Embryonic facial prominence (tissue), 1 donor: ENCODE results near the gene HMGN1.

Experiments used
- DNase-seq: peaks from one replicate; pipeline ENCODE4 v3.0.0-alpha.2; 2016; ENCODE audit errors: extremely low spot score

The HMGN1 gene

GRCh38 chr21:39332175-39332574 lies 16.7 kb downstream of the HMGN1 start:
- DNase-seq = no peak

DNA sequence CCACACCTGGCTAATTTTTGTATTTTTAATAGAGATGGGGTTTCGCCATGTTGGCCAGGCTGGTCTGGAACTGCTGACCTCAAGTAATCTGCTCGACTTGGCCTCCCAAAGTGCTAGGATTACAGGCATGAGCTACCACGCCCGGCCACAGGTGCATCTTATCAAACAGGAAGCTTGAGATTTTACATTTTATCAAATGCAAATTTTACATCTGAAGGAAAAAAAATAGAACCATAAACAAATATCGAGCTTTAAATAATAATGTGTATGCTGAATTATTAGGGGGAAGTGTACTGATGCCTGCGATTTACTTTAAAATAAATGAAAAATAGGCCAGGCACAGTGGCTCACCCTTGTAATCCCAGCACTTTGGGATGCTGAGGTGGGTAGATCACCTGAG lies 18.9 kb downstream of the HMGN1 start:
- DNase-seq = no peak

- DNase-seq = no peak
These were observed 21.2 kb downstream of the HMGN1 start for GRCh38 chr21:39327727-39328126.

GRCh38 chr21:39326607-39327307 lies 22.1 kb downstream of the HMGN1 start:
- no peak for DNase-seq

DNA sequence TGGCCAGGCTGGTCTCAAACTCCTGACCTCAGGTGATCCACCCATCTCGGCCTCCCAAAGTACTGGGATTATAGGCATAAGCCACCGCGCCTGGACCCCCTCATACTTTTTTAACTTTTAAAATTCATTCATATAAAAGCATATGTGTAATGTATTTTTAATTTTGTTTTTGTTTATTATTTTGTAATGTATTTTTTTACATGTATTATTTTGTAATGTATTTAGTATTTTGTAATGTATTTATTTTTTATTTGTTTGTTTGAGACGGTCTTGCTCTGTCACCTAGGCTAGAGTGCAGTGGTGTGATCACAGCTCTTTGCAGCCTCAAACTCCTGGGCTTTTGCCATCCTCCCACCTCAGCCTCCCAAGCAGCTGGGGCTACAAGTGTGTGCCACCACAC lies 23.4 kb downstream of the HMGN1 start:
- no peak for DNase-seq

DNA sequence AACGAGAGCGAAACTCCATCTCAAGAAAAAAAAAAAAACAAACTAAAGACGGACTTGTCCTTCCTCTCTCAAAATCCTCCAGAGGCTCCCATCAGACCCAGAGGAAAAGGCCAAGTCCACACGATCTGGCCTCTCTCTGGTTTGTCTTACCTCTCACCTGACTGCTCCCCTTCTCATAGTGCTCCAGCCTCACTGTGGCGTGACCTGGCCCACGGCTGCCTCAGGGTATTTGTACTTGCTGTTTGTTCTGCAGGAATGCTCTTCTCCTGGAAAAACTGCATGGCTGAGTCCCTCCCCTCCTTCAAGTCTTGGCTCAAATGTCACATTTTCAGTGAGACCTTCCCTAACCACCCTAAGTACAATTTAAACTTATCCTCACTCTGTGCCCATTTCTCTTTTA lies 27.5 kb downstream of the HMGN1 start:
- no peak for DNase-seq

- no peak for DNase-seq
These were observed 29.0 kb downstream of the HMGN1 start for GRCh38 chr21:39319814-39320332.

DNA sequence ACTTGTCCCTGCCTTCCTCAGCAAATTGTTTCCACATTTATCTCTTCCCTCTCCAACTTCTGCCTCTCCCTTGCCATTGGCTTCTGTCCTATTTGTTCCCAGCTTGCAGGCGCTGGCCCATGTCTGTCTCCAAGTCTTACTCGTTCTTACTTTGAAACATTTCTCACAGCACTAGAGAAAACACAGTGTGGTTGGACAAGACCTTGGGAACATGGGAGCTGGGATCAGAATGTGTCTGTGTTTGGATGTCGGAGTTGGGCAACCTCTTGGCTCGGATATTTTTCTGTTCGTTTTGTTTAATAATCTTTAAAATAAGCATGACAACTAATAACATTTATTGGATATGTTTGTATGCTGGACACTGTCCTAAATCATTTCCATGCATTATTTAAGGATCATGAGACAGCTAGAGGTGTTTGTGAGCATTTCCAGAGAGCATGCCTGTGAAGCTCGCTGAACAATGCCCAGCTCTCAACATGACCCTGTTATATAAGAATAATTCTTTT lies 29.6 kb downstream of the HMGN1 start:
- no peak for DNase-seq

DNA sequence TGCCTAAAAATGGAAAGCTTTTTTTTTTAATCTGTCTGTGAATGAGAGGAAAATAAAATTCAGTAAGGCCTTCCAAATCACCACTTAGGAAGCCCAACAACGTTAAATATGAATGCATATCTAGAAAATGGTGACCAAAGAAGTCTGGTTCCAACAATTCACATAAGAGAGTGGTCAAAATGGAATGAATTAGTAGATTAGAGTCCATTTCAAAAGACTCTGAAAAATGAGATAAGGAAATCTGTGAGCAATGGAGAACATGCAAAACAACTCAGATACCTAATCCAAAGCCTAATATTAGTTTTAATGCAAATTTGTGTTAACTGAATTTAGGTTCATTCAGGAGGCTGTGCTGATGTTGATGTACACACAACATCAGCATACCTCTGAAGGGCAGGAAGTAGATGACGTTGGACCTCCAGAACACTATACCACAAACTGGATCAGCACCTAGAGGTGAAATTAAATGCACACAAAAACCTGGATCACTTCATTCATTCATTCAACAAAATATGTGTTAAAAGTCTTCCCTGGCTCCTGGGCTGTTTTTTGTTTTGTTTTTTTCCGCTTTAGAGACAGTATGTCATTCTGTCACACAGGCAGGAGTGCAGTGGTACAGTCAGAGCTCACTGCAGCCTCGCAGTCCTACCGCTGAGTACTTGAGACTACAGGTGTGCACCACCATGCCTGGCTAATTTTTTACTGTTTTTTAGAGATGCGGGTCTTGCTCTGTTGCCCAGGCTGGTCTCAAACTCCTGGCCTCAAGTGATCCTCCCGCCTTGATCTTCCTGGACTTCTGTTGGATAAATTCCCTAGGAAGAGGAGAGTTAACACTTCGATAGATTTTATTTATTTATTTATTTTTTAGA lies 30.6 kb downstream of the HMGN1 start:
- DNase-seq = no peak

GRCh38 chr21:39317134-39318090 lies 31.5 kb downstream of the HMGN1 start:
- DNase-seq = no peak

DNA sequence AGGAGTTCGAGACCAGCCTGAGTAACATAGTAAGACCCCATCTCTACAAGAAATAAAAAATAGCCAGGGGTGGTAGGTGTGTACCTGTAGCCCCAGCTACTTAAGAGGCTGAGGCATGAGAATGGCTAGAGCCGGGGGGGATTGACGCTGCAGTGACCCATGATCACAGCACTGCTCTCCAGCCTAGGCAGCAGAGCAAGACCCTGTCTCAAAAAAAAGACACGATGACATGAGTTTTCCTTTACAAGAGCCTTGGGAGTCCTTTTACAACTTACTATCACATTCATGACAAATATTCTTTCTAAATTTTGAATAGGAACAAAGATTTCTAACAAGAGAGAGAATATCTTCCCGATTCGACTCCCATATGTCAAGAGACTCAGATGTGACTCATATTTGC lies 32.2 kb downstream of the HMGN1 start:
- no peak for DNase-seq

GRCh38 chr21:39315603-39316445 lies 33.1 kb downstream of the HMGN1 start:
- no peak for DNase-seq

GRCh38 chr21:39314143-39315027 lies 34.5 kb downstream of the HMGN1 start:
- peak; percentile 55 for DNase-seq

DNA sequence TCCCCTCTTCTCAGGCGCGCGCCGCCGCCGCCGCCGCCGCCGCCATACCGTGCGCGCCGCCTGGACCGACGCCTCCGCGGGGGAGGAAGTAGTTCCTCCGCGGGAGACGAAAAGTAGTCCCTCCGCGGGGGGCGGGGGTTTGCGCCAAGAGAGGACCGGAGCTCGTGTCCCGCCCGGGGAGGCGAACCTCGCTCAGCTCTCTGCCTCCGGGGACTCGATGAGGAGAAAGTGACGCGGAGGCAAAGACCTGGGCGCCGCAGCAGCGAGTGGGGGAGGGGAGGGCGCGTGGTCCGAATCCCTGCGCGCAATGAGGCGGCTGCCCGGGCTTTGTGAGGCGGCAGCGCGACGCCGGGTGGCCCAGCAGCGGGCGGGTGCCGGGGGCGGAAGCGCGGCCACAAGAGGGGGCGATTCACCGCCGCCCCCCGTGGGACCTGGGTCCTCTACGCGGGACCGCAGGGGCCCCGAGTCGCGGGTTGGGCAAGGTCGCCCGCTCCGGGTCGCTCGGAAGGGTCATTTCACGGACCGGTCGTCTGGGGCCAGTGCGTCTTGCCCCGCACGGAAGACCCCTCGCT lies 35.2 kb downstream of the HMGN1 start, which contains the start of gene BRWD1:
Gene BRWD1, minus strand, starts transcription at position 62 of the 572 bp plus-strand sequence. CDS start 141 bp downstream, outside the sequence.
- DNase-seq = peak; percentile 60

- no peak for DNase-seq
These were observed 35.8 kb downstream of the HMGN1 start for GRCh38 chr21:39313042-39313570.

- DNase-seq = peak; percentile 79
These were observed 36.5 kb downstream of the HMGN1 start for GRCh38 chr21:39312112-39313041.

DNA sequence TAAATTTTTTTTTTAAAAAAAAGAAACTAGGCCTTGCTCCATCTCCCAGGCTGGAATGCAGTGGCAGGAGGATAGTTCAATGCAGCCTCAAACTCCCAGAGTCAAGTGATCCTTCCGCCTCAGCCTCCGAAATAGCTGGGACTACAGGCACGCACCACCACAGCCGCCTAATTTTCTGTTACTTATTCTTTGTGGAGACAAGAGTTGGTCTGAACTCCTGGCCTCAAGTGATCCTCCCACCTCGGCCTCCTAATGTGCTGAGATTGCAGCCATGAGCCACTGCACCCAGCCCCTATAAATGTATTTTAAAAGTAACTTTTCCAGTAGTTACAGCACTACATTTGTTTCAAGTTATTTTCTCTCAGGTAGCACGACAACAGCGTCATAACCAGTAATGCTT lies 37.7 kb downstream of the HMGN1 start:
- no peak for DNase-seq

- no peak for DNase-seq
These were observed 41.4 kb downstream of the HMGN1 start for GRCh38 chr21:39307466-39307865.
